ENCODE data around the gene NIPSNAP2. TPM values are rescaled to one million over a fixed set of nuclear protein-coding genes. Genes with fewer than 3 reads are reported as not detected.

Gene NIPSNAP2
- polyA plus RNA-seq (2011; rRNA removed) (31.1 and 53.6 TPM in 2 replicates), polyA minus RNA-seq (2011; rRNA and poly(A)+ RNA removed) (13.0 and 13.1 TPM in 2 replicates)

GRCh38 chr7:55964261-55965099, at the start of gene NIPSNAP2:
NIPSNAP2 (plus strand) TSS chr7:55964585; CDS start chr7:55964610, 25 bp downstream.
- 0 out of 2 replicates have a peak, but pooled peaks have one; percentile 4 for TF ChIP-seq CTCF (IDR thresholded peaks at IDR 0.05; ENCODE audit: insufficient read depth, low read depth, low read length)
- no peak for DNase-seq (ENCODE audit: low read depth)
- Histone ChIP-seq H3K4me3 (ENCODE audit: low read depth, low read length) (peak within 1 kb of the TSS; percentile 44), H3K27me3 (ENCODE audit: control insufficient read depth, insufficient read depth, low read length) (no peaks in the 10 kb centered on the region), H3K36me3 (ENCODE audit: control insufficient read depth, insufficient read depth, low read length) (peaks cover 3% of the 10 kb centered on the region; the same call in 1 of the 2 replicates)
- CTCF ChIA-PET, result interaction anchor here (0.6 to 2.5 kb wide), 27 partner anchors 8 to 980 kb away, joined by 3 to 26 read pairs (median 3); partner anchors contain the start of gene PSPH
- POLR2A ChIA-PET, result interaction anchor here (0.6 to 1.0 kb wide), 2 partner anchors 87 to 100 kb away, joined by 3 read pairs; partner anchors contain the start of genes CCT6A, PSPH and SUMF2

- ChIA-PET CTCF (no interaction called here), POLR2A (no interaction called here)
- no peak for DNase-seq (ENCODE audit: low read depth)
- Histone ChIP-seq H3K4me3 (ENCODE audit: low read depth, low read length) (no peak overlapping the region), H3K36me3 (ENCODE audit: control insufficient read depth, insufficient read depth, low read length) (no peaks in the 10 kb centered on the region), H3K27me3 (ENCODE audit: control insufficient read depth, insufficient read depth, low read length) (no peaks in the 10 kb centered on the region)
- no peak for TF ChIP-seq CTCF (IDR thresholded peaks at IDR 0.05; ENCODE audit: insufficient read depth, low read depth, low read length)
Observed at GRCh38 chr7:55917771-55918170, 46.6 kb upstream of the NIPSNAP2 start.

GRCh38 chr7:55928006-55928767, 36.2 kb upstream of the NIPSNAP2 start:
- no peak for DNase-seq (ENCODE audit: low read depth)
- Histone ChIP-seq H3K4me3 (ENCODE audit: low read depth, low read length) (no peak overlapping the region), H3K36me3 (ENCODE audit: control insufficient read depth, insufficient read depth, low read length) (no peaks in the 10 kb centered on the region), H3K27me3 (ENCODE audit: control insufficient read depth, insufficient read depth, low read length) (no peaks in the 10 kb centered on the region)
- ChIA-PET CTCF (no interaction called here), POLR2A (no interaction called here)
- no peak for TF ChIP-seq CTCF (IDR thresholded peaks at IDR 0.05; ENCODE audit: insufficient read depth, low read depth, low read length)

- Histone ChIP-seq H3K4me3 (ENCODE audit: low read depth, low read length) (no peak overlapping the region), H3K27me3 (ENCODE audit: control insufficient read depth, insufficient read depth, low read length) (no peaks in the 10 kb centered on the region), H3K36me3 (ENCODE audit: control insufficient read depth, insufficient read depth, low read length) (no peaks in the 10 kb centered on the region)
- no peak for DNase-seq (ENCODE audit: low read depth)
- POLR2A ChIA-PET, result no interaction called here
- CTCF ChIA-PET, result no interaction called here
- TF ChIP-seq CTCF (IDR thresholded peaks at IDR 0.05; ENCODE audit: insufficient read depth, low read depth, low read length), result no peak
Observed at GRCh38 chr7:55931421-55932151, 32.8 kb upstream of the NIPSNAP2 start.

Data from BJ (cell line).